NB4 (cell line): ENCODE data around the gene RAPGEF4.

Source experiments
- MAX ChIP-seq: IDR thresholded peaks from 2 replicates; pipeline ENCODE4 v1.6.1; 2011; ENCODE audit warnings: low read depth, low read length
- MYC ChIP-seq: IDR thresholded peaks from 2 replicates; pipeline ENCODE4 v1.6.1; 2011; ENCODE audit warnings: low read depth, low read length
- POLR2A ChIP-seq: IDR thresholded peaks from 2 replicates; pipeline ENCODE4 v1.6.1; 2011; ENCODE audit warnings: mild to moderate bottlenecking; ENCODE audit not compliant: insufficient read length; ENCODE audit errors: extremely low read depth
- TF ChIP-seq, protein P1 (sequence below): IDR thresholded peaks from one replicate; pipeline ENCODE4 v1.5.1; 2012; ENCODE audit warnings: low read depth, low read length

DNA sequence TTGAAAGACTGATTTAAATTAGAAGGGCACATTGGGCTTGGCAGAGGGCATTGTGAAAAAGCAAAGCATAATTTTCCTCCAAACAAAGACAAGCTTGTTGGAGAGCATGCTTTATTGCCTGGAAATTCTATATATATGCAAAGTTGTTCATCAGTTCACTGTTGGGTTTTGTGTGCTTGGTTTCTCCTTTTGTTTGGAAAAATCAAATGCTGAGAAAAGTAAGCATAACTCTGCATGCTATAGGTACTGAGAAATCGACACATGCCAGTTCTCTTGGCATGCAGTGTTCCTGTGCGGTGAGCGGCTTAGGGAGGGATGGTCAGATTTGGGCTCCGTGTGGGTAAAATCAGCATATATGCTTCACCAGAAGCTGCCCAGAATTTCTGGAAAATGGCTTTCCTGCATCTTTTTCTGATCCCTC, 161.0 kb downstream of the RAPGEF4 start:
- TF ChIP-seq, protein P1, sequence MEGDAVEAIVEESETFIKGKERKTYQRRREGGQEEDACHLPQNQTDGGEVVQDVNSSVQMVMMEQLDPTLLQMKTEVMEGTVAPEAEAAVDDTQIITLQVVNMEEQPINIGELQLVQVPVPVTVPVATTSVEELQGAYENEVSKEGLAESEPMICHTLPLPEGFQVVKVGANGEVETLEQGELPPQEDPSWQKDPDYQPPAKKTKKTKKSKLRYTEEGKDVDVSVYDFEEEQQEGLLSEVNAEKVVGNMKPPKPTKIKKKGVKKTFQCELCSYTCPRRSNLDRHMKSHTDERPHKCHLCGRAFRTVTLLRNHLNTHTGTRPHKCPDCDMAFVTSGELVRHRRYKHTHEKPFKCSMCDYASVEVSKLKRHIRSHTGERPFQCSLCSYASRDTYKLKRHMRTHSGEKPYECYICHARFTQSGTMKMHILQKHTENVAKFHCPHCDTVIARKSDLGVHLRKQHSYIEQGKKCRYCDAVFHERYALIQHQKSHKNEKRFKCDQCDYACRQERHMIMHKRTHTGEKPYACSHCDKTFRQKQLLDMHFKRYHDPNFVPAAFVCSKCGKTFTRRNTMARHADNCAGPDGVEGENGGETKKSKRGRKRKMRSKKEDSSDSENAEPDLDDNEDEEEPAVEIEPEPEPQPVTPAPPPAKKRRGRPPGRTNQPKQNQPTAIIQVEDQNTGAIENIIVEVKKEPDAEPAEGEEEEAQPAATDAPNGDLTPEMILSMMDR: no peak
- no peak for TF ChIP-seq MYC
- TF ChIP-seq POLR2A: no peak
- no peak for TF ChIP-seq MAX
